Measurements from ENCODE around the gene PDE3B. TPM values are rescaled to one million over a fixed set of nuclear protein-coding genes. Genes with fewer than 3 reads are reported as not detected.

Gene PDE3B
- total RNA-seq, 1 donor from 2014 or later, result 14.1 TPM

Other genes starting within 250 kb of the PDE3B start
- gene COPB1, start 144.0 kb upstream of the PDE3B start, total RNA-seq (ENCODE audit: unreplicated experiment), result 99.4 TPM
- gene PSMA1, start 123.4 kb upstream of the PDE3B start, total RNA-seq (ENCODE audit: unreplicated experiment), result 137 TPM
- 23.5 TPM for gene CYP2R1, start 248.4 kb downstream of the PDE3B start, total RNA-seq (ENCODE audit: unreplicated experiment)